ENCODE results near the gene VRK2.
"Not testable (repeated sequence)": the region's sequence is repeated elsewhere in the genome, so short reads cannot be mapped to it uniquely, and the experiment has no call there.

DNA sequence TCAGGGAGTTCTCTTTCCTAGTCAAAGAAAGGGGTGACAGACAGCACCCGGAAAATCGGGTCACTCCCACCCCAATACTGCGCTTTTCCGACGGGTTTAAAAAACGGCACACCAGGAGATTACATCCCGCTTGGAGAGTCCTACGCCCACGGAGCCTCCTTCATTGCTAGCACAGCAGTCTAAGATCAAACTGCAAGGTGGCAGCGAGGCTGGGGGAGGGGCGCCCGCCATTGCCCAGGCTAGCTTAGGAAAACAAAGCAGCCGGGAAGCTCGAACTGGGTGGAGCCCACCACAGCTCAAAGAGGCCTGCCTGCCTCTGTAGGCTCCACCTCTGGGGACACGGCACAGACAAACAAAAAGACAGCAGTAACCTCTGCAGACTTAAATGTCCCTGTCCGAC lies 125.2 kb downstream of the VRK2 start:
- TF ChIP-seq, protein P1, sequence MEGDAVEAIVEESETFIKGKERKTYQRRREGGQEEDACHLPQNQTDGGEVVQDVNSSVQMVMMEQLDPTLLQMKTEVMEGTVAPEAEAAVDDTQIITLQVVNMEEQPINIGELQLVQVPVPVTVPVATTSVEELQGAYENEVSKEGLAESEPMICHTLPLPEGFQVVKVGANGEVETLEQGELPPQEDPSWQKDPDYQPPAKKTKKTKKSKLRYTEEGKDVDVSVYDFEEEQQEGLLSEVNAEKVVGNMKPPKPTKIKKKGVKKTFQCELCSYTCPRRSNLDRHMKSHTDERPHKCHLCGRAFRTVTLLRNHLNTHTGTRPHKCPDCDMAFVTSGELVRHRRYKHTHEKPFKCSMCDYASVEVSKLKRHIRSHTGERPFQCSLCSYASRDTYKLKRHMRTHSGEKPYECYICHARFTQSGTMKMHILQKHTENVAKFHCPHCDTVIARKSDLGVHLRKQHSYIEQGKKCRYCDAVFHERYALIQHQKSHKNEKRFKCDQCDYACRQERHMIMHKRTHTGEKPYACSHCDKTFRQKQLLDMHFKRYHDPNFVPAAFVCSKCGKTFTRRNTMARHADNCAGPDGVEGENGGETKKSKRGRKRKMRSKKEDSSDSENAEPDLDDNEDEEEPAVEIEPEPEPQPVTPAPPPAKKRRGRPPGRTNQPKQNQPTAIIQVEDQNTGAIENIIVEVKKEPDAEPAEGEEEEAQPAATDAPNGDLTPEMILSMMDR (conservative IDR thresholded peaks at IDR 0.05; ENCODE audit: low read depth, low read length): not testable (repeated sequence)
- TF ChIP-seq EZH2 (IDR thresholded peaks at IDR 0.05; ENCODE audit: low read length, unreplicated experiment); EZH2phosphoT487 (IDR thresholded peaks at IDR 0.05; ENCODE audit: borderline replicate concordance, low read length): not testable (repeated sequence)
